SK-N-SH treated with all-trans-retinoic acid at 6 μM for 48 hours (cell line): ENCODE results near the gene ETV4.

ENCODE experiments used
- ATAC-seq: fragments of 200-7000 bp; cut with Tn5 transposase; 3 replicates; pipeline ENCODE4 v1.9.1; 2020; ENCODE audit warnings: mild to moderate bottlenecking, moderate library complexity
- ARNTL ChIP-seq: fragments of 450-650 bp; formaldehyde crosslinking; IDR thresholded peaks from 2 replicates; pipeline ENCODE4 v1.5.0; 2020; ENCODE audit warnings: low read depth, mild to moderate bottlenecking, moderate library complexity, borderline replicate concordance
- BACH2 ChIP-seq: fragments of 250-450 bp; sonication (Bioruptor Pico); IDR thresholded peaks from 2 replicates; pipeline ENCODE4 v1.9.0; 2021; ENCODE audit warnings: mild to moderate bottlenecking, borderline replicate concordance
- CSDC2 ChIP-seq: fragments of 250-450 bp; sonication (Bioruptor Pico); IDR thresholded peaks from 2 replicates; pipeline ENCODE4 v1.5.0; 2020; ENCODE audit warnings: mild to moderate bottlenecking, moderate library complexity
- ESRRG ChIP-seq: fragments of 250-450 bp; sonication (Bioruptor Pico); IDR thresholded peaks from 2 replicates; pipeline ENCODE4 v1.6.1; 2021; ENCODE audit warnings: mild to moderate bottlenecking
- GLIS3 ChIP-seq: fragments of 250-450 bp; sonication (Bioruptor Pico); IDR thresholded peaks from 2 replicates; pipeline ENCODE4 v1.5.0; 2020; ENCODE audit warnings: mild to moderate bottlenecking, moderate library complexity
- ISL1 ChIP-seq: fragments of 250-450 bp; sonication (Bioruptor Pico); IDR thresholded peaks from 2 replicates; pipeline ENCODE4 v2.1.2; 2022; ENCODE audit warnings: mild to moderate bottlenecking, moderate library complexity
- OSR1 ChIP-seq: fragments of 250-450 bp; sonication (Bioruptor Pico); IDR thresholded peaks from 2 replicates; pipeline ENCODE4 v1.8.0; 2022; ENCODE audit warnings: moderate library complexity, mild to moderate bottlenecking, inconsistent platforms
- PATZ1 ChIP-seq: fragments of 250-450 bp; sonication (Bioruptor Pico); IDR thresholded peaks from 2 replicates; pipeline ENCODE4 v1.8.0; 2020; ENCODE audit warnings: mild to moderate bottlenecking, moderate library complexity, borderline replicate concordance
- POU6F1 ChIP-seq: fragments of 250-450 bp; sonication (Bioruptor Pico); IDR thresholded peaks from 2 replicates; pipeline ENCODE4 v1.8.0; 2021; ENCODE audit warnings: low read depth, mild to moderate bottlenecking, moderate library complexity, borderline replicate concordance
- RARB ChIP-seq: fragments of 250-450 bp; sonication (Bioruptor Pico); IDR thresholded peaks from 2 replicates; pipeline ENCODE4 v1.8.0; 2021; ENCODE audit warnings: mild to moderate bottlenecking, moderate library complexity
- SNAI2 ChIP-seq: fragments of 250-450 bp; sonication (Bioruptor Pico); IDR thresholded peaks from 2 replicates; pipeline ENCODE4 v1.5.0; 2020; ENCODE audit warnings: mild to moderate bottlenecking, moderate library complexity
- TCF4 ChIP-seq: fragments of 250-450 bp; sonication (Bioruptor Pico); IDR thresholded peaks from 2 replicates; pipeline ENCODE4 v1.8.0; 2021; ENCODE audit warnings: mild to moderate bottlenecking, moderate library complexity, borderline replicate concordance
- TOX ChIP-seq: fragments of 250-450 bp; sonication (Bioruptor Pico); IDR thresholded peaks from 2 replicates; pipeline ENCODE4 v1.8.0; 2021; ENCODE audit warnings: mild to moderate bottlenecking, moderate library complexity, borderline replicate concordance
- ZC3H10 ChIP-seq: fragments of 250-450 bp; sonication (Bioruptor Pico); IDR thresholded peaks from 2 replicates; pipeline ENCODE4 v1.5.1; 2021; ENCODE audit warnings: mild to moderate bottlenecking, moderate library complexity
- ZFP3 ChIP-seq: fragments of 250-450 bp; sonication (Bioruptor Pico); IDR thresholded peaks from 2 replicates; pipeline ENCODE4 v1.5.0; 2020; ENCODE audit warnings: mild to moderate bottlenecking, moderate library complexity
- ZFP30 ChIP-seq: fragments of 450-650 bp; formaldehyde crosslinking; IDR thresholded peaks from 2 replicates; pipeline ENCODE4 v1.5.0; 2022; ENCODE audit warnings: mild to moderate bottlenecking, moderate library complexity
- ZNF565 ChIP-seq: fragments of 450-650 bp; formaldehyde crosslinking; conservative IDR thresholded peaks from 2 replicates; pipeline ENCODE4 v1.5.0; 2020; ENCODE audit warnings: low read depth, mild to moderate bottlenecking, moderate library complexity
- ZNF70 ChIP-seq: fragments of 450-650 bp; formaldehyde crosslinking; IDR thresholded peaks from 2 replicates; pipeline ENCODE4 v1.5.0; 2020; ENCODE audit warnings: mild to moderate bottlenecking, moderate library complexity
- ZNF8 ChIP-seq: fragments of 450-650 bp; formaldehyde crosslinking; IDR thresholded peaks from 2 replicates; pipeline ENCODE4 v1.5.0; 2020; ENCODE audit warnings: mild to moderate bottlenecking, moderate library complexity
- TF ChIP-seq, protein P1 (sequence below): fragments of 250-450 bp; sonication (Bioruptor Pico); IDR thresholded peaks from 2 replicates; pipeline ENCODE4 v1.5.1; 2020; ENCODE audit warnings: low read depth, mild to moderate bottlenecking, moderate library complexity
- TF ChIP-seq, protein P2 (sequence below): fragments of 250-450 bp; sonication (Bioruptor Pico); IDR thresholded peaks from 2 replicates; pipeline ENCODE4 v1.5.0; 2020; ENCODE audit warnings: mild to moderate bottlenecking, moderate library complexity

Gene ETV4

GRCh38 chr17:43542859-43543258, 3.3 kb downstream of the ETV4 start:
- no peak for ATAC-seq
- TF ChIP-seq ZNF70 (CRISPR knock-in tag) (no peak), BACH2 (CRISPR knock-in tag) (no peak), ZC3H10 (CRISPR knock-in tag) (no peak), TOX (CRISPR knock-in tag) (no peak), ZFP30 (CRISPR knock-in tag) (no peak), TCF4 (CRISPR knock-in tag) (no peak), POU6F1 (CRISPR knock-in tag) (no peak), ZFP3 (CRISPR knock-in tag) (no peak), OSR1 (CRISPR knock-in tag) (no peak), ZNF8 (no peak), RARB (CRISPR knock-in tag) (no peak), ARNTL (CRISPR knock-in tag) (no peak), CSDC2 (no peak), ESRRG (CRISPR knock-in tag) (no peak), ZNF565 (CRISPR knock-in tag) (no peak), ISL1 (CRISPR knock-in tag) (no peak), PATZ1 (CRISPR knock-in tag) (no peak)
- TF ChIP-seq, protein P1, sequence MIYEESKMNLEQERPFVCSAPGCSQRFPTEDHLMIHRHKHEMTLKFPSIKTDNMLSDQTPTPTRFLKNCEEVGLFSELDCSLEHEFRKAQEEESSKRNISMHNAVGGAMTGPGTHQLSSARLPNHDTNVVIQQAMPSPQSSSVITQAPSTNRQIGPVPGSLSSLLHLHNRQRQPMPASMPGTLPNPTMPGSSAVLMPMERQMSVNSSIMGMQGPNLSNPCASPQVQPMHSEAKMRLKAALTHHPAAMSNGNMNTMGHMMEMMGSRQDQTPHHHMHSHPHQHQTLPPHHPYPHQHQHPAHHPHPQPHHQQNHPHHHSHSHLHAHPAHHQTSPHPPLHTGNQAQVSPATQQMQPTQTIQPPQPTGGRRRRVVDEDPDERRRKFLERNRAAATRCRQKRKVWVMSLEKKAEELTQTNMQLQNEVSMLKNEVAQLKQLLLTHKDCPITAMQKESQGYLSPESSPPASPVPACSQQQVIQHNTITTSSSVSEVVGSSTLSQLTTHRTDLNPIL (CRISPR knock-in tag), result no peak
- TF ChIP-seq, protein P2, sequence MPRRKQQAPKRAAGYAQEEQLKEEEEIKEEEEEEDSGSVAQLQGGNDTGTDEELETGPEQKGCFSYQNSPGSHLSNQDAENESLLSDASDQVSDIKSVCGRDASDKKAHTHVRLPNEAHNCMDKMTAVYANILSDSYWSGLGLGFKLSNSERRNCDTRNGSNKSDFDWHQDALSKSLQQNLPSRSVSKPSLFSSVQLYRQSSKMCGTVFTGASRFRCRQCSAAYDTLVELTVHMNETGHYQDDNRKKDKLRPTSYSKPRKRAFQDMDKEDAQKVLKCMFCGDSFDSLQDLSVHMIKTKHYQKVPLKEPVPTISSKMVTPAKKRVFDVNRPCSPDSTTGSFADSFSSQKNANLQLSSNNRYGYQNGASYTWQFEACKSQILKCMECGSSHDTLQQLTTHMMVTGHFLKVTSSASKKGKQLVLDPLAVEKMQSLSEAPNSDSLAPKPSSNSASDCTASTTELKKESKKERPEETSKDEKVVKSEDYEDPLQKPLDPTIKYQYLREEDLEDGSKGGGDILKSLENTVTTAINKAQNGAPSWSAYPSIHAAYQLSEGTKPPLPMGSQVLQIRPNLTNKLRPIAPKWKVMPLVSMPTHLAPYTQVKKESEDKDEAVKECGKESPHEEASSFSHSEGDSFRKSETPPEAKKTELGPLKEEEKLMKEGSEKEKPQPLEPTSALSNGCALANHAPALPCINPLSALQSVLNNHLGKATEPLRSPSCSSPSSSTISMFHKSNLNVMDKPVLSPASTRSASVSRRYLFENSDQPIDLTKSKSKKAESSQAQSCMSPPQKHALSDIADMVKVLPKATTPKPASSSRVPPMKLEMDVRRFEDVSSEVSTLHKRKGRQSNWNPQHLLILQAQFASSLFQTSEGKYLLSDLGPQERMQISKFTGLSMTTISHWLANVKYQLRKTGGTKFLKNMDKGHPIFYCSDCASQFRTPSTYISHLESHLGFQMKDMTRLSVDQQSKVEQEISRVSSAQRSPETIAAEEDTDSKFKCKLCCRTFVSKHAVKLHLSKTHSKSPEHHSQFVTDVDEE (CRISPR knock-in tag), result no peak
- TF ChIP-seq, all 23 proteins: peak for 0

DNA sequence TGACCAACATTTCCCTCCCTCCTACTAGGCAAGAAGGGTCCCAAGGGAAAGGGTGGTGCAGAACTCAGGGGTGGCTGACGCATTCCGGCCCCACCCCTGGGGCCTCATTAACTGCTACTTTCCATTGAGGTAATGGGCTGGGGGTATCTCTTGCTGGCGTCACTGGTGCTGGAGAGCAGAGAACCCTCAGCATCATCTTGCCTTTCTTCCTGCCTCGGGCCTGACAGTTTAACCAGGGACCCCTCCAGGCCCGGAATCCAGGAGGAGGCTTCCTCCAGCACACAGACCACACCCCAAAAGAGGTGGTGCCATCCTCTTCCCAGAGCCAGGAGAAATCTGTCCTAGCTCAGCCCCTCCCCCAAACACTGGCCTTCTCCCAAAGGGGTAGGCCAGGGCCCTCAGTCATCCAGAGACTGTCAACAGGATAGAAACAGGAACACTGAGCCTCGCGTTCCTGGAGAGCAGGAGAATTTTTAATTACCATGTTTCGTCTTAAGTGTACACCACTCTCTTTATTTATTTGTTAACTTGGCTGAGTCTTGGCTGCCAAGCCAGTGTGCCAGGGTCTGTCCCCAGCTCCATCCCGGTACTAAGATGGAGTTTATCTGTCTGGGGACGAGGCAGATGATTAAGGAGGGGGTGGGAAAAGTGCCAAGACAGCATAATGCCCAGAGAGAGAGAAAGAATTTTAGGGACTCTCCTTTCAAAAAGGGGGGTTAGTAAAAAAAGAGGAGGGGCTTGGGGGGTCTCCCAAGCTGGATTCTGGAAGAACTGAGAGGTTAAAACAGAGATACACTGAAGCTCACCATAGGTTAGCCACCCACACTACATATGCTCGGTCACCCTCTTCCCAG, 5.1 kb downstream of the ETV4 start:
- TF ChIP-seq GLIS3 (CRISPR knock-in tag), result no peak
- ATAC-seq, result no peak

DNA sequence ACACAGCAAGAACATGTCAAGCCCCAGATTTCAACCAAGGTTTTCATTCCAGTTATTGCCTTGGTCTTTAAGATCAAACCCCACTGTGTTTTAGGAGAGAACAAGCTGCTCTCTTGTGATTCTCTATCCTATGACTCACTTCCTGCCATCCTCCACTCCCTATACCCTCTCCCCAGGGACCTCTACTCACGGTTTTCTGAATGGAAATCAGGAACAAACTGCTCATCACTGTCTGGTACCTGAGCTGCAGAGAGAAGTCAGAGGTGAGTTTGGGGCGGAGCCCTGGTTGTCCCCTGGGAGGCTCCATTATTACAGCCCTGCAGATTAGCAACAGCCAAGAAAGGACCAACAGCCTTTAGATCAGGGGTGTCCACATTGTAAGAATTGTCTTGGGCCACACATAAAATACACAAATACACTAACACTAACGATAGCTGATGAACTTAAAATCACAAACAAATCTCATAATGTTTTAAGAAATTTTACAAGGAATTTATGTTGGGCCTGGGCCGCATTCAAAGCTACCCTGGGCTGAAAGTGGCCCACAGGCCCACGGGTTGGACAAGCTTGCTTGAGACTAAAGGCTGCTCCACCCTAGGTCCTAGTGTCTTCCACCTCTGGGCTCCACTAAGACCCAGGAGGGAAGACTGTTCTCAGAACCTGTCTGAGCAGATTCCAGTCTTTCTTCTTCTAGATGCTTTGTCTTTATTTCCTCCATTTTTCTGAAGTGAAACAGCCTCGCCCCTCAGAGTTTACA, 9.7 kb downstream of the ETV4 start:
- TF ChIP-seq ZC3H10 (CRISPR knock-in tag) (no peak), GLIS3 (CRISPR knock-in tag) (no peak), ZNF565 (CRISPR knock-in tag) (no peak), TCF4 (CRISPR knock-in tag) (no peak), SNAI2 (CRISPR knock-in tag) (no peak)
- ATAC-seq, result peak; percentile 39
